ENCODE data around the gene MRPS24.

DNA sequence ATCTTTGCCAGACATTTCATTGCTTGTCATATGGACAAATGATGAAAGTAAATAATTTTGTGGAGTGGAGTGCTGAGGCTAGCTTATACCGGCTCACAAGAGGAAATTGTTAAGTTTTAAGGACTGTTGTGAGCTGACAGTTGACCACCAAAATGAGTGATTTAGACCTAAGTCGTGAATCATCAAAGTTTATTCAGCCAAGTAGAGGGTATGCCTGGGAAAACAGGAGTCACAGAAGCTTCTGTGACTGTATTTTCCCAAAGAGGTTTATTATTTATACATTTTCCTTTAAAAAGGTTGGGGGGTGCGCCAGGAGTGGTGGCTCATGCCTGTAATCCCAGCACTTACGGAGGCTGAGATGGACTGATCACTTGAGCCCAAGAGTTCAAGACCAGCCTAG is 21.8 kb downstream of the MRPS24 start:
- TF ChIP-seq, protein P1, sequence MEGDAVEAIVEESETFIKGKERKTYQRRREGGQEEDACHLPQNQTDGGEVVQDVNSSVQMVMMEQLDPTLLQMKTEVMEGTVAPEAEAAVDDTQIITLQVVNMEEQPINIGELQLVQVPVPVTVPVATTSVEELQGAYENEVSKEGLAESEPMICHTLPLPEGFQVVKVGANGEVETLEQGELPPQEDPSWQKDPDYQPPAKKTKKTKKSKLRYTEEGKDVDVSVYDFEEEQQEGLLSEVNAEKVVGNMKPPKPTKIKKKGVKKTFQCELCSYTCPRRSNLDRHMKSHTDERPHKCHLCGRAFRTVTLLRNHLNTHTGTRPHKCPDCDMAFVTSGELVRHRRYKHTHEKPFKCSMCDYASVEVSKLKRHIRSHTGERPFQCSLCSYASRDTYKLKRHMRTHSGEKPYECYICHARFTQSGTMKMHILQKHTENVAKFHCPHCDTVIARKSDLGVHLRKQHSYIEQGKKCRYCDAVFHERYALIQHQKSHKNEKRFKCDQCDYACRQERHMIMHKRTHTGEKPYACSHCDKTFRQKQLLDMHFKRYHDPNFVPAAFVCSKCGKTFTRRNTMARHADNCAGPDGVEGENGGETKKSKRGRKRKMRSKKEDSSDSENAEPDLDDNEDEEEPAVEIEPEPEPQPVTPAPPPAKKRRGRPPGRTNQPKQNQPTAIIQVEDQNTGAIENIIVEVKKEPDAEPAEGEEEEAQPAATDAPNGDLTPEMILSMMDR (IDR thresholded peaks at IDR 0.05; ENCODE audit: low read length) = no peak
- no peak for TF ChIP-seq EZH2 (IDR thresholded peaks at IDR 0.05; ENCODE audit: borderline replicate concordance, low read length)

Data from OCI-LY1 (cell line).